Activated gamma-delta T cell treated with Interleukin-2 at 50 U/mL for 16 hours (primary cell): ENCODE results near the gene PXMP2.

Experiments
- DNase-seq: peaks from one replicate; pipeline ENCODE4 v3.0.0-alpha.2; 2020

PXMP2 gene

DNA sequence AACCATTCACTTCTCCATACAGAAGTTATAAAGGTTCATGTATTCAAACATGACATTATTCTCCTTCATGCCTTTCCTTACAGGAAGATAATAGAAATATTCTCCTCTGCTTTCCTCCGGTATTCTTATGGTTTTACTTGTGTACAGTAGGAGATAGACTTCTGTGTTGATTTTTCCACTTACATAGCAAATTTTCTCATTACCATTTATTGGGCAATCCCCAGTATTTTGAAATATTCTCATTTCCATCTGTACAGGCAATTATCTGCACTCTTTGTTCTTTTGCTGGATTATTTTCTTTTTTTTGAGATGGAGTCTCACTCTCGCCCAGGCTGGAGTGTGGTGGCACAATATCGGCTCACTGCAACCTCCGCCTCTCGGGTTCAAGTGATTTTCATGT lies 11.0 kb downstream of the PXMP2 start:
- no peak for DNase-seq

DNA sequence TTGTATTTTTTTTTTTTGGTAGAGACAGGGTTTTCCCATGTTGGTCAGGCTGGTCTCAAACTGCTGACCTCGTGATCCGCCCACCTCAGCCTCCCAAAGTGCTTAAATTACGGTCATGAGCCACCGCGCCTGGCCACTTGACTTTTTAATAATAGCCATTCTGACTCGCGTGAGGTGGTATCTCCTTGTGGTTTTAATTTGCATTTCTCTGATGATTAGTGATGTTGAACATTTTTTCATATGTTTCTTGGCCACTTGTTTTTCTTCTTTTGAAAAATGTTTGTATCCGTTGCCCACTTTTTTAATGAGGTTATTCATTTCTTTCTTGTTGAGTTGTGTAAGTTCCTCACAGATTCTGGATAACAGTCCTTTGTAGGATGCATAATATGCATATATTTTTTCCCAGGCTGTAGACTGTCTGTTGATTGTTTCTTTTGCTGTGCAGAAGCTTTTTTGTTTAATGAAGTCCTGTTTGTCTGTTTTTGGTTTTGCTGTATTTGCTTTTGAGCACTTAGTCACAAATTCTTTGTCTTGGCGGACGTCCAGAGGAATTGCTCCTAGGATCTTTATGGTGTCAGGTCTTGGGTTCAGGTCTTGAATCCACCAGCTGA lies 12.9 kb downstream of the PXMP2 start:
- no peak for DNase-seq

DNA sequence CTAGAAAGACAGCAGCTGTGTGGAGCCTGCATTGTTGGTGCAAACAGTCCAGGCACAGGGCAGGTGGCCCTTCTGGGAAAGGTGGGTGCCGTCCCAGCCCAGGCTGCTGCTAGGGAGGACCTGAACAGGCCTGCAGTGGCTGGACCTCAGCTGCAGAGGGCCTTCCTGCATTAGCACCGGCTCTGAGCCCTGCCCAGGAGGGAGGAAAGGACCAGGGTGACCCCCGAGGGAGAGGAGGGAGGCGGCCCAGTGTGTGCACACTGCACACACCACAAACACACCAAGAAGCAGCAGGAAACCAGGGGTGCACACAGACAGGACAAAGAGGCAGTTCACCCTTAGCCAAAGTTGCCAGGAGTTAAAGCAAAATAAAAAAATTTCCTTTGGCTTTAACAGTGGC lies 15.3 kb downstream of the PXMP2 start:
- DNase-seq, result no peak

DNA sequence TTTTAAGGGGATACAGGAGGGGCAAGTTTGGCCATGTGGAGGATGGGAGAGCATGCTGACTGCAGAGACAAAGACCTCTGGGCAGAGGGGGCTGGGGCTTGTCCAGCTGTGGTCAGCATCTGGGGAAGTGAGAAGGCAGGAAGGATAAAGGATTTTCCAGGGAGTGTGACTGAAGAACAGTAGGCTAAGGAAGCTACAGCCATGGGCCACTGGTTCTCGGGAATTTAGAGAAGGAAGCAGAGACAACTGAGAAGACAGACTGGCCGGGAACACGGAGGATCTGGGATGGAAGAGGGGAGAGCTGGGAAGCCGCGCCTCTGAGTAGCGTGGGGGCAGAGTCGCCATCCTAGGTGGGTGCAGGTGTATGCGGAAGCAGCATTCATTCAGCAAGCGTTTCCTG lies 16.3 kb downstream of the PXMP2 start:
- DNase-seq, result no peak

DNA sequence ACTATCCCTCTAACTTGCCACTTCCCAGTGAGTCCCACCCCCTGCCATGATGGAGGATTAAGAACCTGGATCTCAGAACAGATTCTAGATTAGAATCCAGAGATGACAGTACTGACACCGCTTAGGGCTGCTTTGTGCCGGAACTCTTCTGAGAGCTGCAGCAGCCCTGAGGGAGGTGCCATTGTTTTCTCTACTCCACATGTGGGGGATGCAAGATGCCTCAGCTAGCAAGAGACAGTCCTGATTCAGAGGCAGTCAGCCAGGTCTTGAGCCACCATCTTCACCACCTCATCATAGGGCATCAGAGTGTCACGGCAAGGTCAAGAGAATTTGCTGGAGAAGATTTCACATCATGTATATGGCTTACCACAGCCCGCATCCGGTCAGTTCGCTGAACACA lies 19.9 kb downstream of the PXMP2 start:
- DNase-seq, result no peak

DNA sequence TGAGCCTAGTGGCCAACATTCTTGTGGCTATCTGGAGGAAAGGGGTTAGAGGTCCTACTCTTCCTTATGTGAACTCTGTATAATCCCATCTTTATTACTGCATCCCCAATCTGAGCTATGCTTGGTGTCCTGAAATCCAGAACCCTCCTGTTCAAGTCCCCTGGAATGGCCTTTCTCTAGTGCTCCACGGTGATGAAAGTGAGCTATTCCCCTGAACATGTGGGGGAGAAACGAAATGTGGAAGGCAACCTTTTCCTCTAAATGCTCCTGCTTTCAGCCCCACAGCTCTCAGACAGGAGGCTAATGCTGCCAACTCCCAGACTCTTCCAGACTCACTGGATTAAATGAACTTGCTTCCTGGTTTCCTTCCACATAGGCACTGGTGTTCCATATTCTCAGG lies 20.8 kb downstream of the PXMP2 start:
- no peak for DNase-seq

DNA sequence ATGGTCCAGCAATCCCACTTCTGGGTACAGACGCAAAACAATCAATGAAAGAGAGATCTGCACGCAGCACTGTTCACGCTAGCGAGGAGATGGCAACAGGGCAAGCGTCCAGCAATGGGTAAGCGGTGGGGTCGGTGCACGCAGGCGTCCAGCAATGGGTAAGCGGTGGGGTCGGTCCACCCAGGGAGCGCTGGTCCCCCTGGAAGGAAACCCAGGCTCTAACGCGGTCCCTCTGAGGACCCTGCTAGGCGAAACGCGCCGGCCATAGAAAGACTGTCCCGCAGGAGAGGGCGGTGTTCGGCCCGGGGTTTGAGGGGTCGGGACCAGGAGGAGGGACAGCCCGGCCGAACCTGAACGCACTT lies 22.6 kb downstream of the PXMP2 start:
- no peak for DNase-seq

DNA sequence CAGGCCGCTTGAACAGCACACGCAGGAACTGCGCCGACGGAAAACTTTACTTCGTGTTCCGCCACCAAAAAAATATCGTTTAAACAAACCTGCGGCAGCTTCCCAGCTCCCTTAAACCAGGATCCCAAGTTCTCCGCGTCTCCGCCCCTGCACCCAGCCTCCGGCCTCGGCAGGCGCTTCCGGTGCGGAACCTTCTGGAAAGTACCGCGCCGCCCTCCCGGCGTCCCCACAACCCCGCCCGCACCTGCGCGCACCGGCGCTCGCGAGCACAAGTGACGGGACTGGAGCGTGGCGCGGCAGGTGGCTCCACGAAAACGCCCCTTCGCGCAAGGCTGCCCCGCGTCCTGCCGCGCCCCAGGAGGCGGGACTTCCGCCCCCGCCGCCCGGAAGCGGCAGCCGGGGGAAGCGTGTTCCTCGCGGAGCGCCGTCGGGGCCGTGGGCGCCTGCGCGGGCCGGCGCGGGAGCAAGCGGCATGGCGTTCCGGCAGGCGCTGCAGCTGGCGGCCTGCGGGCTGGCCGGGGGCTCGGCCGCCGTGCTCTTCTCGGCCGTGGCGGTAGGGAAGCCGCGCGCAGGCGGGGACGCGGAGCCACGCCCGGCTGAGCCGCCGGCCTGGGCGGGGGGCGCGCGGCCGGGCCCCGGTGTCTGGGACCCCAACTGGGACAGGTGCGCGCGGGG lies 23.2 kb downstream of the PXMP2 start, which contains the start of gene PGAM5:
Gene PGAM5, plus strand, starts transcription at position 438 of the 675 bp plus-strand sequence. Its CDS starts 35 bp downstream, at position 473.
- peak; percentile 88 for DNase-seq

DNA sequence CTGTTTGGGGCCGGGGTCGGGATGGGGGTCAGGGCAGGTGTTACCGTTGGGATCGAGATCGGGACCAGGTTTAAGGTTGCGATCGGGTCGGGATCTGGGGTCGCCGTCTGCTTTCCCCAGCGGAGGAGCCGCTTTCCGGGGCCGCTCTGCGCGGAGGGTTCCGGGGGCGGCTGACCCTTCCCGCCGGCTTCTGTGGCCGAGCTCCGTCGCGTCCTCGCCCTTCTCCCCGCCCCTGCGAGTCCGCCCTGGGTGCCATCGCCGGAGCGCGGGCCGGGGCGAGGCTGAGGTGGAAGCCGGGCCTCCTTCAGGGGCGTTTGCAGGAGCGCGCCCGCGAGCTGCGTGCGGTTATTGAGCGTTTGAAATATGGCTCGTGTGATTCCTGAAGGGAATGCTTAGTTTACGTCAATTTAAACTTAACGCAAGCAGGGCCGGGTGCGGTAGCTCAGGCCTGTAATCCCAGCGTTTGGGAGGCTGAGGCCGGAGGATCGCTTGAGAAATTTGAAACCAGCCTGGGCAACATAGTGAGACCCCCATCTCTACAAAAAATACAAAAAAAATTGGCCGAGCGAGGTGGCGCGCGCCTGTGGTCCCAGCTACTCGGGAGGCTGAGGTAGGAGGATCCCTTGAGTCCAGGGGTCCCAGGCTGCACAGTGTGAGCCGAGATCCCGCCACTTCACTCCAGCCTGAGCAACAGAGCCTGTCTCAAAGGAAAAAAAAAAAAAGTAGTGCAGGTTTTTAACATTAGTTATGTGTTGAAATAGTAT lies 23.9 kb downstream of the PXMP2 start:
- no peak for DNase-seq

DNA sequence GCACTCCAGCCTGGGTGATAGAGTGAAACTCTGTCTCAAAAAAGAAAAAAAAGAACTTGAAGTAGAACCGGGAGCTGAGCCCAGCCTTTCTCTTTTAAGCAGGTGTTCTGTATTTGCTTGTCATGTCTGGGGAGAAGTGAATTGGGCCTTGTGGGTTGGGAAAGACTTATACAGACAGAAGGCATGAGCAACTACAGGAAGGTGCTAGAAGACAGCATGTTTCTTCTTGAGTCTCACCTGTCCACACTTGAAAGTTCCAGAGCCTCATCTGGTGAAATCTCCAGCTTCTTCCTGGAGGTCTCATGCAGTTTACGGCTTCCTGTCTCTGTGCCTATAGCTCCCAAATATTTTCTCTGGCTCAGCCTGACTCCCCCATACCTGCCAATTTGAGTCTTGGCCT lies 25.7 kb downstream of the PXMP2 start:
- DNase-seq, result no peak

DNA sequence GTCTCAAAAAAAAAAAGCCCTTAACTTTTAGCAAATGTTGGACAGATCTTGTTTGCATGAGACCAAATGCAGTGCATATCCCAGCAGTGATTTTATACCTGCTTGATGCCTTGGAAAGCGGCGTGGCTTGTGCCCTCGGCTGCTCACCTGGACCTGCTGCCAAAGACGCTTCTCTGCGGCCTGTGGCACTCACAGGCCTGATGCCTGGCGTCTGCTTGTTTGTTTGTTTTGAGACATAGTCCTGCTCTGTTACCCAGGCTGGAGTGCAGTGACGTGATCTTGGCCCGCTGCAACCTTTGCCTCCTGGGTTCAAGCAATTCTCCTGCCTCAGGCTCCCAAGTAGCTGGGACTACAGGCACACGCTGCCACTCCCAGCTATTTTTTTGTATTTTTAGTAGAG lies 28.5 kb downstream of the PXMP2 start:
- DNase-seq, result no peak

DNA sequence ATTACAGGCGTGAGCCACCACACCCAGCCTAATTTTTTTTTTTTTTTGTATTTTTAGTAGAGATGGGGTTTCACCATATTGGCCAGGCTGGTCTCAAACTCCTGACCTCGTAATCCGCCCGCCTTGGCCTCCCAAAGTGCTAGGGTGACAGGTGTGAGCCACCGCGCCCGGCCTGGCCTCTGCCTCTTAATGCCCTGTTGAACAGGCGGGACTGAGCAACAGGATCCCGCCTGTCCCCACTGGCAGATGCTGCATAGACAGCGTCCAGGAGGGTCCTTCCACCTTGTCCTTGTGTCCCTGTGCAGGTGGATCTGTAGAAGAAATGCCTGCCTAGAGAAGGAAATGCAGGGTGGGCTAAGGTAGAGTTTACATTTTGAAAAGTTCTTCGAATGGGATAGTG lies 29.0 kb downstream of the PXMP2 start:
- DNase-seq, result no peak

DNA sequence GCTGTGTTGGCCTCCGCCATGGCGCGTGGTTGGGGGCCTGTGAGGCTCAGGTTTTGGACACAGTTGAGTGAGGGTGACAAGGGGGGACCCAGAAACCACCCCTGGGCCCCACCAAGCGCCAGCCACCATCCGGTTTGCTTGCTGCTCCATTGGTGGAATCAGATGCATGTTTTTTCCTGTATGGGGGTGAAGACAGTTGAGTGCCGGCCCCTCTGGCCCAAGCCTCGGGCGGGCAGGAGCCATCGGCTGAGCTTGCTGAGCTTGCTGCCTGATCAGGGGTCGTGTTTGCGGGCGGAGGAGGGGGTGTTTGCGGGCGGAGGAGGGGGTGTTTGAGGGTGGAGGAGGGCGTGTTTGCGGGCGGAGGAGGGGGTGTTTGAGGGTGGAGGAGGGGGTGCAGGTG lies 29.6 kb downstream of the PXMP2 start:
- DNase-seq, result no peak

DNA sequence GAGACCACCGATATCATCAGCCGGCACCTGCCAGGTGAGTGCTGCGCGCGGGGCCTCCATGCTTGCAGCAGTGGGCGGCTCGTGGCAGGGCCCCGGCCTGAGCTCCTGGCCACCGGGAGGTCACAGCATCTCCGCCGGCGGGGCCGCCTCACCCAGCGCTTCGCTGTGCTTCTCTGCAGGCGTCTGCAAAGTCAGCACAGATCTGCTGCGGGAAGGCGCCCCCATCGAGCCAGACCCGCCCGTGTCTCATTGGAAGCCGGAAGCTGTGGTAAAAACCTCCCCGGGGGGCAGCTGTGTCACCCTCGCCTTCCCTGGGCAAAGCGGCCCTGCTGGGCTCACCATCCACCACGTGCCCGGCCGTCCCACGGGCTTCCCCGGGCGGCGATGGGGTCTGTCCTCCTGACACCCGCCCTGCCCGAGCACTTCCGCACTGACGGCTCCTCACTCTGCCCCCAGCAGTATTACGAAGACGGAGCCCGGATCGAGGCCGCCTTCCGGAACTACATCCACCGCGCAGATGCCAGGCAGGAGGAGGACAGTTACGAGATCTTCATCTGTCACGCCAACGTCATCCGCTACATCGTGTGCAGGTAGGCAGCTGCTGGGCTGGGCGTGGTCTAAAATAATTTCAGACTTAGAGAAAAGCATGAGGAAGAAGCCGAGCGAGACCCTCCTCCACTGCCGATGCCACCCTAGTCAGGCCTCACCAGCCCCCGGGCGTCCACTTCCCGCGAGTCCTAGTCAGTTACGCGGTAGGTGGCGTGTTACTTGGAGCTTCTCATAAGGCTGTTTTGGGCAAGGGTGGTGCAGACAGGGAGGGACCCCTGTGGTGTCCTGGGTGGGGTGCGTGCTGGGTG lies 30.4 kb downstream of the PXMP2 start:
- no peak for DNase-seq

DNA sequence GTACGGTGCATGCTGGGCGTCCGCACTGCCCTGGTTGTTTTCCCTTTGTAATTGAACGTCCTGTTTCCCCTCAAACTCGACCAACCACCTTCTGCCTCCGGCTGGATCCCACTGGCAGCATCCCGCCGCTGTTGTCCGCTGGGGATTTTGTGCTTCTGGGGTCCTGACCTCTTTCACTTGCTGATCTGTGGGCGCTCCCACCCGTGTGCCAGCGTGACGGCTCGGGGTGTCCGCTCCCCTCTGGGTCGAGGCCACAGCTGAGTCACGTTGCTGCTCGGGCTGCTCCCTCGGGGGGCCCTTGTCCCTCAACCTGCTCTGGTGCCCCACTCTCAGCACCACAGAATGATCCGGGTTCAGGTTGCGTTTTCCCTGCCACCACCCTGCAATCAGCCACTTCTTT lies 31.3 kb downstream of the PXMP2 start:
- no peak for DNase-seq

DNA sequence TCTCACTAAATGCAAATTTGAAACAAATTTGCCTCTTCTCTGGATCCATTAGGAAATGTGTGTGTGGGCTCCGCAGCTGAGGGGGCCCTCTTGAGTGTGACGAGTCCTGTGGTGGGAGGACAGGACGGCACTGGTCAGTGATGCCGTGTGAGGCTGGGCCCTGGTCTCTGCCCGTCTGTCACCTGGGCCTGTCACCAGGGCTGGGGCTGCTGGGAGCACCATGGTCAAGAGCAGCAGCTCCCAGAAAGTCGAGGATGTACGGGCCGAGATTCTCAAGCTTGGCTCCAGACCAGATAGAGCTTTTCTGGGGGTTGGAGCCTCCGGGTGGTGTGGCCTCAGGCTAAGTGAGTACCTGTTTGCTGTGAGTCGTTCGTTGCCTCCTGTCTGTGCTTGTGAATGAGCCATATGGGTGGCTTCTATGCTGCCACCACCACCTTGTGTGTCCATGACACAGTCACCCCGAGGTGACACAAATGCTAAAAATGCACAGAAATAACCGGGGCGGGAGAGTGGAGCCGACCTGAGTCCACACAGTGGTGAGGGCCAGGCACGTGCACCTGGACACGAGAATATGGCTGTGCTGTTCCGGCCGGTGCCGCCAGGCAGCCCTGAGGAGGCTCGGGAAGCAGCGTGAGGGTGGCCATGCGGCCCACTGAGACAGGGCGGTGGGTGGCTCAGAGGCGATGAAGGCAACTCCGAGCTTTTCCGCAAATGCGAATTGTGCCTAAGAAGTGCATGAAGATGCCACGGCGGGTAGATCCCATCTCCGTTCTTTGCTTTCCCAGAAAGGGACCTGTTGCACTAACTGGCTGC lies 32.0 kb downstream of the PXMP2 start:
- DNase-seq, result no peak

DNA sequence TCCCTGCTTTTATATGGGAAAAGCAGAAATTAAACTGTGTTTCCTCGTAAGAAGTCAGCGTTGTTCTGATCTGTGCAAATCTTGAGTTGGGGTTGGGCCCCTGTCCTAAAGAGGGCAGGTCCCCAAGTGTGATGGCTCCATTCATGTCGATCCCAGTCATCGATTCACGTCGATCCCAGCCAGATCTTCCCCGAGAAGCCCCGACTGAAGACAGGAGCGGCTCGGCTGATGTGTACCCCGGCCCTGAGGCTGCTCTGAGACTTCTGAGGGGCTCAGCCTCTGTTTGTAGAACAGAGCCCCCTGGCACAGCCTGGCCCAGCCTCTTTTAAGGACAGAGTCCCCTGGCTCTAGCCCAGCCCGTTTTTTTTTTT lies 32.6 kb downstream of the PXMP2 start:
- DNase-seq, result no peak

DNA sequence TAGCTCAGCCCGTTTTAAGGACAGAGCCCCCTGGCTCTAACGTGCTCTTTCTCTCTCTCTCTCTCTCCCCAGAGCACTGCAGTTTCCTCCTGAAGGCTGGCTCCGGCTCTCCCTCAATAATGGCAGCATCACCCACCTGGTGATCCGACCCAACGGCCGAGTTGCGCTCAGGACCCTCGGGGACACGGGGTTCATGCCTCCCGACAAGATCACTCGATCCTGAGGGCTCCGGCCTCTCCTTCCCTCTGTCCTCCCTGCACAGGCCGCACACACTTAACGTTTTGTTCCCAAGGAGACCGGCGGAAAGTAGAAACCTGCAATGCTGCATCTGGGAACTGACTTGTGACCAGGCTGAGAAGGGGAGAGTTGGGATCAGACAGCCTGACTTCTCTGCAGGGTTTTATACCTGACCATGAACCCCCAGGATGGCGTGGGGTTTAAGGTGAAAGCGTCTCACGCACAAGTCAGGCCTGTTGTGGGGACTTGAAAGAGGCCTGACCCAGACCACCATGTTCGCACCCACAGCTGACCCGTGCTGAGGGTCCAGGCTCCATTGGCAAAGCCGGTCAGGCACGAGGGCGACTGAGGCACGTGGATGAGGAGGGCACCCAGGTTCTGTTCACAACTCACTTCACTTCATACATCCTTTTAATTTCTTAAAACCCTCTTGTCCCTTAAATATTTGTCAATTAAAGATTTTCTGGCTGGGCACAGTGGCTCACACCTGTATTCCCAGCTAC lies 33.4 kb downstream of the PXMP2 start:
- no peak for DNase-seq

DNA sequence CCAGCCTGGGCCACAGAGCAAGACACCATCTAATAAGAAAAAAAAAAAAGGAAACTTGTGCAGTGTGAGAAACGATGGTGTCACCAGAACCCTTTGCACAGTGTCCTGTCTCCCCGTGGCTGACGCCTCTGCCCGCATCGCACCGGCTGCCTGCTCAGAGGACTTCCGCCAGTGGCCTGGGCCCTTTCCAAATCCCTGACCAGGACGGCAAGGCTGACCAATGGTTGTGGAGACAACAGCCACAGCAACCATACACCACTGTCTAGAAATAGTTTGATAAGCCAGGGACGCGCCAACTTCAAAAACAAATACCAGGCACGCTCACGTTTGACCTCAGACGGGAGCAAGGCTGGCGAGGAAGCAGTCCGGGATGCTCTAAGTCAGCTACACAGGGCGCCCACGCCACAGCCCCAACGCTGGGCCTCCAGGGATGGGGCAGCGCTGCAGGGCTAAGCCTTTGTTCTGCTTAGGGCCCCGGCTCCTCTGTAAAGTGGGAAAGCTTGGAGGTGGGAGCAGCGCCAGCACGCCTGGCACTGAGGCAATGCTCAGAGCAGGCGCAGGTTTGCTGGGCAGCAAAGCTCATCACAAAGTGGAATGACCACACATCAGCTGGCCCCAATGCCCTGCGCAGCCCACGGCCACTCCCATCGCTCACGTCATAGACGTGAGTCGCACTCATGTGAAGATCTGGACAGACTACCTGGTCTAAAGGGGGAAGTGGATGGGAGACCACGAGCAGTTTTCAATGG lies 35.8 kb downstream of the PXMP2 start:
- DNase-seq, result no peak

DNA sequence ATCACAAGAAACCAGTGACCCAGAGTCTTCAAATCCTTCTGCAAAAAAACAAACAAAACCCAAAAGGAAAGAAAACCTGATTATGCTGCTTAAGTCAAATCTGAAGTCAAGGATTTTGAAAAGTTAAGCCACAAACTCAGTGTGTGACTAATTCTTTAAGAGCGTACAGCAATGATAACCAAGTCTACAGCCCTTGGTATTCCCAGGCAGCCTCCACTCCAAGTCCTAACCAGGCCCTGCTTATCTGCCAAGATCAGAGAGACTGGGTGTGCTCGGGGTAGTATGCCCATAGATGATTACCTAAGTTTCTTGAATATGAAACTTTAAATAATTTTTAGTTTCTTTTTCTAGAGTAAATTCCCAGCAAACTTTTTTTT lies 36.4 kb downstream of the PXMP2 start:
- no peak for DNase-seq
